ENCODE results near the gene PLA2G4A.

DNA sequence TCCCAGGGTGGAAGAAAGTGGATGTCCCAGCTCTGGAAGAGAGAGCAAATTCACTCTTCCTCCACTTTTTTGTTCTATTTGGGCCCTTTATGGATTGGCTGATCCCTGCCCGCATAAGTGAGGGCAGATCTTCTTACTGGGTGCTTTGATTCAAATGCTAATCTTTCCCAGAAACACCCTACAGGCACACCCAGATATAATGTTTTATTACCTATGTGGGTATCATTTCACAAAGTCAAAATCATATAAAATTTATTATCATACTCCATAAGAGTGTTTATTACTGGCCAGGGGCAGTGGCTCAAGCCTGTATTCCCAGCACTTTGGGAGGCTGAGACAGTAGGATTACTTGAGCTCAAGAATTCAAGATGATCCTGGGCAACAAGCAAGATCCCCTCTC, 16.9 kb upstream of the PLA2G4A start:
- TF ChIP-seq, protein P1, sequence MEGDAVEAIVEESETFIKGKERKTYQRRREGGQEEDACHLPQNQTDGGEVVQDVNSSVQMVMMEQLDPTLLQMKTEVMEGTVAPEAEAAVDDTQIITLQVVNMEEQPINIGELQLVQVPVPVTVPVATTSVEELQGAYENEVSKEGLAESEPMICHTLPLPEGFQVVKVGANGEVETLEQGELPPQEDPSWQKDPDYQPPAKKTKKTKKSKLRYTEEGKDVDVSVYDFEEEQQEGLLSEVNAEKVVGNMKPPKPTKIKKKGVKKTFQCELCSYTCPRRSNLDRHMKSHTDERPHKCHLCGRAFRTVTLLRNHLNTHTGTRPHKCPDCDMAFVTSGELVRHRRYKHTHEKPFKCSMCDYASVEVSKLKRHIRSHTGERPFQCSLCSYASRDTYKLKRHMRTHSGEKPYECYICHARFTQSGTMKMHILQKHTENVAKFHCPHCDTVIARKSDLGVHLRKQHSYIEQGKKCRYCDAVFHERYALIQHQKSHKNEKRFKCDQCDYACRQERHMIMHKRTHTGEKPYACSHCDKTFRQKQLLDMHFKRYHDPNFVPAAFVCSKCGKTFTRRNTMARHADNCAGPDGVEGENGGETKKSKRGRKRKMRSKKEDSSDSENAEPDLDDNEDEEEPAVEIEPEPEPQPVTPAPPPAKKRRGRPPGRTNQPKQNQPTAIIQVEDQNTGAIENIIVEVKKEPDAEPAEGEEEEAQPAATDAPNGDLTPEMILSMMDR (IDR thresholded peaks at IDR 0.05; ENCODE audit: insufficient read depth, low read length), result no peak
- TF ChIP-seq REST (IDR thresholded peaks at IDR 0.05; ENCODE audit: insufficient replicate concordance, low read depth), result no peak
- no peak for TF ChIP-seq GABPA (IDR thresholded peaks at IDR 0.05; ENCODE audit: low read depth)
